ENCODE data around the gene ZDHHC11B. TPM values are rescaled to one million over a fixed set of nuclear protein-coding genes. Genes with fewer than 3 reads are reported as not detected.
"Not testable (repeated sequence)": the region's sequence is repeated elsewhere in the genome, so short reads cannot be mapped to it uniquely, and the experiment has no call there.

ZDHHC11B gene
- total RNA-seq, 2 donors from 2014 or later: 6.2 to 8.9 TPM

DNA sequence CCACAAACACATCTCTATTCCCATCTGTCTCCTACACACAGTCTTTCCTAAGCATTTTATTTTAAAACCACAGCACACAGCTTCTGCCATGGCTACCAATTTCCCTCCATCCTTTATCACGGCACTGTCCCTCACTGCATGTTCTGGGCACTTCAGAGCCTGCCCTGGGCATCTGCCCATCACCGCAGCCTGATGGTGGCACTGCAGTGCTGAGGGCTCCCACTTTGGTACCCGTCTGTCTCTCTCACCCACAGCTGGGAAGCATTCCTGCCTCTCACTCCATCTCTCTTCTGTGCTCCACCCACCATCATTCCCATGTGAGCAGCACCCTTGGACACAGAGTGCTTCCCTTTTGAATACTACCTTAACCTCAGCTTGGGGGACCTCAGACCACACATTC is 34.5 kb upstream of the ZDHHC11B start:
- WGBS, 2 donors: 76 to 77% methylated on average over 3 of the region's 3 CpGs
- no peak for ATAC-seq
- intact Hi-C loops (cut with DNase I): no loop called here
- TF ChIP-seq CTCF (IDR thresholded peaks at IDR 0.05): no peak
- no peak overlapping the region for H3K27ac ChIP-seq
- H3K9me3 ChIP-seq: no peaks in the 10 kb centered on the region
- H3K4me1 ChIP-seq: no peaks in the 10 kb centered on the region
- H3K27me3 ChIP-seq: no peaks in the 10 kb centered on the region
- no peaks in the 10 kb centered on the region for H3K36me3 ChIP-seq (replicated peaks in 1 of 2; ENCODE audit: insufficient read depth in 1 of 2, low read depth in 2 of 2)
- DNase-seq: no peak
- no peak overlapping the region for H3K4me3 ChIP-seq

GRCh38 chr5:816176-816575 is 31.6 kb upstream of the ZDHHC11B start:
- no peak overlapping the region for H3K4me3 ChIP-seq
- H3K9me3 ChIP-seq: no peaks in the 10 kb centered on the region

DNA sequence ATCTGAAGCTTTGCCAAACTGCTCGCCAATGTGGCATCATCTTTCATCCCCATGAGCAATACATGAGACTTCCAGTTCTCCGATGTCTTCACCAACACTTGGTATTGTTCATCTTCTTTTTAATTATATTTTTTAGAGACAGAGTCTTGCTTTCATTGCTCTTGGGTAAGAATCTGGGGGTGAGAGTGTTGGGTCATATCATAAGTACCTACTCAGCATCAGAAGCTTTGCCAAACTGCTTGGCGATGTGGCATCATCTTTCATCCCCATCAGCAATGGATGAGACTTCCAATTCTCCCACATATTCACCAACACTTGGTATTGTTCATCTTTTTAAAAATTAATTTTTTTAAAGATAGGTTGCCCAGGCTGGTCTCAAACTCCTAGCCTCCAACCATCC is 30.9 kb upstream of the ZDHHC11B start:
- WGBS, 2 donors: 86 to 96% methylated on average over 3 of the region's 3 CpGs
- Histone ChIP-seq H3K27ac (no peak overlapping the region), H3K9me3 (no peaks in the 10 kb centered on the region), H3K4me1 (no peaks in the 10 kb centered on the region), H3K27me3 (no peaks in the 10 kb centered on the region), H3K36me3 (replicated peaks in 1 of 2; ENCODE audit: insufficient read depth in 1 of 2, low read depth in 2 of 2) (no peaks in the 10 kb centered on the region), H3K4me3 (no peak overlapping the region)
- intact Hi-C loops (cut with DNase I): no loop called here
- DNase-seq (no peak), ATAC-seq (no peak)
- no peak for TF ChIP-seq POLR2A (IDR thresholded peaks at IDR 0.05)
- no peak for TF ChIP-seq CTCF (IDR thresholded peaks at IDR 0.05)

More at GRCh38 chr5:816176-816575, 31.6 kb upstream of the ZDHHC11B start:
- no peak for TF ChIP-seq POLR2A (IDR thresholded peaks at IDR 0.05)
- WGBS, 2 donors: 86 to 91% methylated on average over 13 to 15 of the region's 15 CpGs
- Histone ChIP-seq H3K4me1 (no peaks in the 10 kb centered on the region), H3K36me3 (replicated peaks in 1 of 2; ENCODE audit: insufficient read depth in 1 of 2, low read depth in 2 of 2) (no peaks in the 10 kb centered on the region), H3K27ac (no peak overlapping the region), H3K27me3 (no peaks in the 10 kb centered on the region)
- no peak for ATAC-seq
- DNase-seq: no peak
- intact Hi-C loops (cut with DNase I): no loop called here

DNA sequence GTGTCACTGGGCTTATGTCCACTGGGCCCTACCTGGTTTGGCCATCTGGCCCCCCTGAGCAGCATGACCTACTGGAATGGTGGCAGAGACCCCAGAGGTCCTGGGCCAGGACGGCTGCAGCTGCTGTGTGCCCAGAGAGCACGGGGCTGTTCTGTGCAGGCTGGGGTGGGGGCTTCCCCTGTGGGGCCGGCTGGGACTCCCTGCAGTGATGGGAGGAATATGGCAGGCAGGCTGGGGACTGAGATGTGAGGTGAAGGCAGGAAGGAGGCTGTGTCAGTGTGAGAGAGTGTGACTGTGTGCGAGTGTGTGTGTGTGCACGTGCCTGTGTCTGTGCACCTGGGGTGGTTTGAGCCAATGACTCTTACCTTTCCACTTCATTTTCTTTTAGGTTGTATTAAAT is 29.0 kb upstream of the ZDHHC11B start:
- whole genome bisulfite sequencing, 2 donors: 61 to 100% methylated on average over 2 to 5 of the region's 5 CpGs
- H3K4me1 ChIP-seq; H3K27me3 ChIP-seq; DNase-seq; H3K36me3 ChIP-seq (replicated peaks in 1 of 2; ENCODE audit: insufficient read depth in 1 of 2, low read depth in 2 of 2); intact Hi-C loops (cut with DNase I); H3K4me3 ChIP-seq; H3K9me3 ChIP-seq; H3K27ac ChIP-seq; ATAC-seq: not testable (repeated sequence)

DNA sequence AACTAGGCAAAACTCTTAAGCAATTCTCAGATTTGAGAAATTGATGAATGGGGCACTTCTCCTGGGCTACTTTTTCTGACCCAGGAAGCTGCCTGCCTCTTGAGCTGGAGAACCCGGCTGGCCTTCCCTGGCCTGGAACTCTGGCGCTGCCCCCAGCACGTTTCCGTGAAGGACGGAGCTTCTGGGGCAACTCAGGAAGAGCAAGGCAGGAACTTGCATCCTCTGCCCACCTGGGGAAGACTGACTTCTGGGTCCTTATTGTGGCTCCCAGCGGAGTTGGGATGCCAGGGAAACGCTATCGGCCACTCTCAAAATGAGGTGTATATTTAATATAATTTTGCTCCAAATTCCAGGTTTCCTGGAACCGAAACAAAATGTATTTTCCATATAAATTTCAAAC is 26.9 kb upstream of the ZDHHC11B start:
- WGBS, 2 donors: 82 to 94% methylated on average over 2 to 5 of the region's 9 CpGs
- H3K36me3 ChIP-seq (replicated peaks in 1 of 2; ENCODE audit: insufficient read depth in 1 of 2, low read depth in 2 of 2); DNase-seq; H3K27me3 ChIP-seq; ATAC-seq; H3K9me3 ChIP-seq; intact Hi-C loops (cut with DNase I); H3K27ac ChIP-seq; H3K4me3 ChIP-seq; H3K4me1 ChIP-seq: not testable (repeated sequence)

DNA sequence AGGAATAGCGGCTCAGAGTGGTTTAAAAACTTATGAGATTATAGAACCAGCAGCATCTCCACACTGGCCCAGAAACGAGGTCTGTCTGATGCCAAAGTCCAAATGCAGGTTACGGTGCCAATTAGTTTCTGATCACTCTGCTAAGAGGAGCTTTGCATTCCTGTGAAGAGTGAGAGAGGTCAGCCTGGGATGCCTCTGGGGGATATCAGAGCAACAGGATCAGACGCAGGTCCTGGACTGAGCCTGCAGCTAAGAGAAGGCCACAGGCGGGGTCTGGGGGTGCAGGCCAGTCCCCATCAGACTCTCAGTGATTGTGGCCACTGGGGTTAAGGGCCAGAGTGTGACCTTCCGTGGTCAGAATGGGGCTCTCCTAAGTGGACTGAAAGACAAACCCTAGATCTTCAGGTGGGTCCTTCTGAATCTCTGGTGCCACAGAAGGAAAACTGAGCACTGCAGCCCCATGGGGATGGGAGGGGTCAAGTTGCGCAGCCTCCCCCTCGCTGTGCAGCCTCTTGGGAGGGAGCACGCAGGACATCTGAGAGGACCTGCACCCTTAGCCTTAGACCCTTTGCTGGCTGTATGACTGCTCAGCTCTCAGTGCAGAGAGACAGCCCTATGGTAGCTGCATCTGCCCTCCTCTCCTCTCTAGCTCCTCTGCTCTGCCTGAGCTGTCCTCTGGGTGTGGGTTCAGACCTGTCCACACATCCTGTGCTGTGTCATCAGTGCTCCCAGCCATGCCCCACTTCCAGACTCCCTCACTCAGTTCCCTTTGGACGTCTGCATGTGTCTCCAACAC is 23.4 kb upstream of the ZDHHC11B start:
- H3K27me3 ChIP-seq; H3K4me1 ChIP-seq; H3K4me3 ChIP-seq; DNase-seq; H3K27ac ChIP-seq; H3K9me3 ChIP-seq; ATAC-seq; H3K36me3 ChIP-seq (replicated peaks in 1 of 2; ENCODE audit: insufficient read depth in 1 of 2, low read depth in 2 of 2); intact Hi-C loops (cut with DNase I): not testable (repeated sequence)
- 81% methylated on average over 6 of the region's 10 CpGs; no CpG with 5 or more reads in 1 of the 2 donors for WGBS, 2 donors

DNA sequence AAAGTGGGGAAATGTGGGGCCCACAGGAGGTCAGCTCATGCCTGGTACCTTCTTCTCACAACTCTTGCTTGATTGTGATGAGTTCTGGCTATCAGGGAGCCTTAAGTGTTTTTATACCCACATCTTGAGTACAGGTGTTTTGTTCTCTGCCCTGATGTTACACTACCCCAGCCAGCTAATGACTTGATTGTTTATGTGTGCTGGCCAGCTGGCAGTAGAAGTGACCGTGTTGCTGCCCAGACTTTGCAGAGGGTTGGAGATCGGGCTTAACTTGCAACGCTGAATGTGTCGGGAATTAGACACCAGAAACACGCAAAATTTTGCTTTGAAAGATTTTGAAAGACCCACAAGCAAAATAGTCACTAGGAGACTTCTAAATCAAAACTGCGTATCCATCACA is 16.9 kb upstream of the ZDHHC11B start:
- WGBS, 2 donors: 81 to 94% methylated on average over 6 of the region's 6 CpGs
- peak overlapping the region in 2 of 4 donors; percentile 4 to 42 for H3K27ac ChIP-seq
- no peak for TF ChIP-seq CTCF (IDR thresholded peaks at IDR 0.05)
- no peak for TF ChIP-seq POLR2A (IDR thresholded peaks at IDR 0.05)
- ATAC-seq: peak; percentile 28
- no peak for DNase-seq
- H3K27me3 ChIP-seq: no peaks in the 10 kb centered on the region
- no peaks in the 10 kb centered on the region for H3K9me3 ChIP-seq
- intact Hi-C loops (cut with DNase I): no loop called here
- H3K36me3 ChIP-seq (replicated peaks in 1 of 2; ENCODE audit: insufficient read depth in 1 of 2, low read depth in 2 of 2): no peaks in the 10 kb centered on the region
- H3K4me1 ChIP-seq: peaks cover 11% of the 10 kb centered on the region
- no peak overlapping the region for H3K4me3 ChIP-seq

DNA sequence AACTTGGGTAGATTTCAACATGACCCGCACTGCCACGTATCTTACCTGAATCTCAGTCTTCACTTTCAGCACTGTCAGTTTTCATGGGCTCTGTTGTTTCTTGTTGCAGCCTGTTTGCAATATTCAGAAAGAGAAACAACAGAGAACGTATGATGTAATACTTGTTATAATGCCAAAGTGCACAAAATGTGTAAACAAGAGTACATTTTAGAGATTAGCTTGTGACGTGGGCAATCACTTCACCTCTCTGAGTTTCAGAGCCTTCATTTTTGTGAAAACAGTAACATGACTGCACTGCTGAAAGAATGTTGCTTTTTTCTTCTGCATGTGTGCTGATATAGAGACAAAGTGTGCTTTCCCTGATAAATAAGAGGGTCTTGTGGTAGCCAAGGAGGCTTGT is 16.5 kb upstream of the ZDHHC11B start:
- H3K27me3 ChIP-seq; intact Hi-C loops (cut with DNase I); H3K9me3 ChIP-seq; H3K4me3 ChIP-seq; H3K36me3 ChIP-seq (replicated peaks in 1 of 2; ENCODE audit: insufficient read depth in 1 of 2, low read depth in 2 of 2); DNase-seq: not testable (repeated sequence)
- WGBS, 2 donors: 25 to 53% methylated on average over 4 of the region's 4 CpGs
- Histone ChIP-seq H3K27ac (peak overlapping the region in 2 of 4 donors; percentile 4 to 42), H3K4me1 (peaks cover 11% of the 10 kb centered on the region)
- ATAC-seq: peak; percentile 89

- H3K27ac ChIP-seq; H3K36me3 ChIP-seq (replicated peaks in 1 of 2; ENCODE audit: insufficient read depth in 1 of 2, low read depth in 2 of 2); intact Hi-C loops (cut with DNase I); H3K9me3 ChIP-seq; H3K27me3 ChIP-seq; DNase-seq; H3K4me3 ChIP-seq; ATAC-seq: not testable (repeated sequence)
- 53 to 64% methylated on average over 3 to 6 of the region's 6 CpGs for WGBS, 2 donors
- peaks cover 11% of the 10 kb centered on the region for H3K4me1 ChIP-seq
These were observed 14.1 kb upstream of the ZDHHC11B start for GRCh38 chr5:798505-799138.

Data from body of pancreas (tissue), 4 donors.